NCI-H510A treated with DMSO at 0.1 percent for 48 hours (cell line): Measurements from ENCODE around the gene CHD2.
"Not testable (repeated sequence)": the region's sequence is repeated elsewhere in the genome, so short reads cannot be mapped to it uniquely, and the experiment has no call there.

Experiments used
- DNase-seq: peaks from one replicate; lab custom pipeline; 2025; lab: John Stamatoyannopoulos, UW

Gene CHD2

DNA sequence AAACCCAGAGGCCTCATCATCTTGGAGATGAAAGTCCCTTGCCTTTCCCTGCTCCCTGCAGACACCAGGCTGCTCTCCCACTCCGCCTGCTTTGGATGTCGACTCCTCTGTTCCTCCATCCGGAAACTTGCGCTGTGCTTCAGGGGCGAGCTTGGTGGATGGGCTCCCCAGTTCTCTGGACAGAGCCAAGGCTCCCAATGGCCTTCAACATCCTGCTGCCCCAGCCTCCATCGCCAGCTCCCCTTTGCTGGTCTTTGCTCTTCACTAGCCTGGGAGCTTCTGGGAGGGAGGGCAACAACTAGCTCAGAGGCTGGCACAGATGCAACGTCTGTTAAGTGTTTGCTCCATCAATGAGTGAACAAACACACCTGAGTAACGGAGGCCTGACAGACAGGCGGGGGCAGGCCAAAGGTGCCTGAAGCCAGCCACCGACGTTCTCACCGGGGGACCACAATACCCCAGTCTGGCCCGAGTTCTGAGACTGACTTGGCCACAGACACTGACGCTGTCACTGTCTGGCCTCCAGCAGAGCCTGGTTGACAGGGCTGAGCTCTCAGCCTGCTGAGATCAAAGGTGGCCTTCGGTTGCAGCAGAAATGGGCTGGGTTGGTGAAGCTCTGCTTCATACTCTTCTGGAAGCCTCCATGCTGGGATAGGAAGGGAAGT is 149.9 kb downstream of the CHD2 start:
- DNase-seq, result peak; percentile 63

DNA sequence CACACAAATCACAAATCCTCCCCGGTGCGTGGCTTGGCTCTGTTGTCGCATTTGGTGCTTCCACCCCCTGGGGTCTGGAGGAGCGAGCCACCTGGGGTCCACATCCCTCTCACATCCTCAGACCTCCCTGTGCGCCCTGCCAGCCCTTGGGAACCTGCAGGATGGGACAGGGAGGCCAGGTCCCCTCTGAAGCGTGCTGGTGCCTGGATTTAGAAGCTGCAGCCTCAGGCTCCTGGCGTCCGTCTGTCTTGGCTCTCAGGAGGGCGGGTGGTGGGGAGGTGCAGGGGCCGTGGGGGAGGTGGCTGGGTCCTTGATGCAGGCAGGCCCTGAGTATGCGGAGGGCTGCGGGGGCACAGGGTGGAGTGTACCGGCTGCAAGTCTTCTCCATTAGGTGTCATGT is 150.5 kb downstream of the CHD2 start:
- no peak for DNase-seq

DNA sequence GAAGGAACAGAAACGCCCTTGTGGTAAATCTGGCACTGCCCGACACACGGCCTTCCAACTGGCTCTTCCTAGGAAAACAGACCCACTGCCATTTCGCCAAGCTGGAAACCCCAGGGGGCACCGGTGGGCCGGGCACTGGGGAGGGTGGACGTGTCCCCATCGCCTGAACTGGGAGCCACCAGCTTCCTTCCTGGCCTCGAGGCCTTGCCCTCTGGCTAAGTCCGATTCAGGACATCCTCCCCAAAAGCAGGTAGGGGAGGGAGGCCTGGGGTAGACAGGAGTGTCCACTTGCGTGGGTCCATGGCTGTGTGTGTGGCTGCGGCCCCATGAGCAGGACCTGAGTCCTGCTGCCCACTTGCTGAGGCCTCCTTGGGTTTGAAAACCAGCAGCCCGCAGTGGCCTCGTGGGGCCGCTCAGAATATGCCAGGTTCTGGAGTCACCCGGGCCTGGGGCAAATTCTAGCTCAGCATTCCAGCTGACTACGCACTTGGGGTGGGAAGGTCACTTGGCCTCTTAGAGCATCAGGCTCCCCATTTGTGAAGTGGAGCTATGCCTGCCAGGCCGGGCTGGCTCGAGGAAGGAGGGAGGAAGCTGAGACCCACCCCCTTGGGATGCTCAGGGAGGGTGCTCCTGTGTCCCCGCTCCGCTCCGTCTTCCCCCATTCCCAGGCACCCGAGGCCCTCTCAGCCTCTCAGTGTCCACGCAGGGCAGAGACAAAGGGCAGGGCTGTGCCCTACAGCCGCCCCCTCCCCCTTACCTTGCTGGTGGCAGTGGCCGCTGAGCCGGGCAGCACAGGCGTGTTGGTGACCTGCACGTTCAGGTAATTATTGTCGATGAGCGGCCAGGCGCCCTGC is 151.3 kb downstream of the CHD2 start:
- DNase-seq, result no peak

DNA sequence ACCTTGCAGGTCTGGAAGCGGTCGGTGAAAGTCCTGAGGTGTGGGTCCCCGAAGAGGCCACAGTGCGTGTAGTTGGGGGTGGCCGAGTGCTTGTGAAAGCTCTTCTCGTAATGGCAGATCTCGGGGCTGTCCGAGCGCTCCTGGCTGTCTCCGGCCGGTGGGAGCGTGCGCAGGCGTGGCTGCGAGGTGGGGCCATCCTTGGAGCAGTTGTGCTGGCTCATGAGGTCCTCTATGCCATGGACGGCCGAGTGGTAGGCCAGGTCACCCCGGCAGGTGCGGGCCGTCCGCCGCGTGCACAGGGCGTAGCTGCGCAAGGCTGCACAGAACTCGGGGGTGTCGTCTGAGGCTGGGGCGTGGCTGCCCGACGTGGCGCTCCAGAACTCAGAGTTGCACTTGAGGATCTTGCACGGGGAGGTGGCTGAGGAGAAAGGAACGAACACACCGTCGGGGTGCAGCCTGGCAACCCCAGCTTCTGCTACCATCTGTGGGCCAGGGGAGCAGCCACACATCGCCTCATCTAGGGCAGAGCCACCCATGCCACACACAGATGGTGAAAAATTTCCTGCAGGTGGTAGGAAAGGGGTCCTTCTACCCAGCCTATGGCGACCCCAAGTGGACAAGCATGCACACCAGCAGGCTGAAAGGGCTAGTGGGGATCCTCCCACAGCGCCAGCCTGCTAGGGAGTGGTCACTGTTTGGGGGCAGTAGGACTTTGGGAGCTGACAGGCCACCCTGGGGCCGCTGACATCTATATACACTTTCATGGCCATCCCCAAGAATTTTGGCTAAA is 152.2 kb downstream of the CHD2 start:
- DNase-seq, result no peak

DNA sequence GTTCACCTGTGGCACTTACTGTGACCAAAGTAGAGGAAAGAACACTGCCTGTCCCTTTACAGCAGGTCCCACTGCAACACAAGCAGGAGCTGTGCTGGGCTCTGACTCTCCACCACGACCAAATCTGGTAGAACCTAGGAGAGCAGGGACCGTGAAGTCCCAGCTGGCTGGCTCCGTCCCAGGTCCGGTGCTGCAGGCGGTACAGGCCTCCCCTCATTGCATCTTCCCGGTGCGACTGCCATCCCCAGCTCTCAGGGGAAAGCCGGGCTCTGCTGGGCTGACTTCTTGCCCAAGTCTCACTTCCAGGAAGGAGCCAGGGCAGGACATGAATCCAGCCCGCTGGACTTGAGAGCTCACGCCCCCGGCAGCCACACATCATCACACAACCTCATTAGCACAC is 155.1 kb downstream of the CHD2 start:
- no peak for DNase-seq

DNA sequence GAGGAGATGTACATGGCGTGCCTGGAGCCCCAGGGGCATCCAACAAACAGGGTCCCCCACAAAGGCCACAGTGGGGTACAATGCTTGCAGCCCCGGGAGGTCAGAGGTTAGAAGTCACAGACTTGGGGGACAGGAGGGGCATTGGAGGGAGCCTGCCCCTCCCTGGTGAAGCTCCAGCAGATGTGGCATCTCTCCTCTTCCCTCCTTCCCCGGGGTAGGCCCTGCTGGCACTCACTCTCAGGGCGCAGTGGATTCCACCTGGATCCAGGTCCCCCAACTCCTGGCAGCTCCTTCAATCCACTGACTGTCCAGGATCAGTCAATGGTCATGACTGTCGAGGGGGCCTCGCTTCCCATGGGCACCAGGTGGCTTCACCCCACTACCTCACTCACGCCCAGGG is 156.7 kb downstream of the CHD2 start:
- no peak for DNase-seq

DNA sequence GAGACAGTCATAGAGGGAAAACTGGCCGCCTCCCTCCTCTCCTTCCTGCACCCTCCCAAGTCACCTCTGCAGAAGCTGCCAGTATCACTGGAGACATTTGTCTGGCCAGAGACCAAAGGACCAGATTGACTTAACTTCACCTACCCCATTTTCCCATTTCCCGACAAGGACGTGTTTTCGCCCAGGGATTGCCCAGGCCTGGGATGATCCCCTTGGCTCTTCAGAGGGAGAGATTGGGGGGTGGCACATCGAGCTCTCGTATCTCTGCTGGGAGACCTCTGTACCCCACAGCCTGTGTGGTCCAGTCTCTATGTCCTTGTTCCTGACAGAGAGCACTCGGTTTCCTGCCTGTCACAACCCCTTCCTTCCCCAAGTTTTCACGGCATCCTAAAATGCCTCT is 157.5 kb downstream of the CHD2 start:
- no peak for DNase-seq

DNA sequence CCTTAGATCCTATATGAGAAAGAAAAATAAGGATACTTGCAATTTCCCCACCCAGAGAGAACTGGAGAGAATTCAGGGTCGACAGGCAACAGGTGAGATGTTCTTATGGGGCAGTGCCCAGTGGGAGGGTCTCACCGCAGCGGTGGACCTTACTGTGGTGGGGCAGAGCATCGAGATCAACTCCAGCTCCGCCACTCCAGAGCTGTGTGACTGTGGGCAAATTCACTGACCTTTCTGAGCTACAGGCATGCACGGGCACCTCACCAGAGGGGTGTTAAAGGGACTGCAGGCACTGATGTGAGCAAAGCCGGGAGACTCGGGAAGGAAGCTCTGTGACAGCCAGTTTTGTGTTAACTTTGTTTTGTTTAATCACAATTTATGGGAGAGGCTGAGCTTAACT is 158.0 kb downstream of the CHD2 start:
- no peak for DNase-seq

DNA sequence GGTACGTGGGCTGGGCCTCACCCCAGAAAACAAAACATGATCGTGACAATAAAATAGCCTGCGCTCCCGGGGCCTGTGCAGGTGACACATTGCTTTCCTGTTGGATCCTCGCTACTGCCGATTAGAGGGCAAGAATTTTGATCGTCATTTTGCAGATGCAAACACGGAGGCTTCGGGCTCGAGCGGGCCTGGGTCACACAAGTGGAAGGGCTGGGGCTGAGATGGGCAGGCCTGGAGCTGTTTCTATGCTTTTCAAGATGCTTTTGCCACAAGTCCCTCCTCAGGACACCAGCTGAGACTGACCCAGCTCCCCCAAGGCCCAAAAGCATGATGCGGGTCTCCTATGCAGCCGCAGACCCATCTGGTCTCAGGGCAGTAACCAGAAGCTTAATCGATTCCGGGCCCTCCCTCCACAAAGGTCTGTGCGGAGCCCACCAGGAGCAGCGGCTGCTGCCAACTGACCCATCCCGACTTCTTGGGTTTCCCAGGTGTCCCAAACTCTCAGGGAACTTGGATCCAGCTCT is 158.8 kb downstream of the CHD2 start:
- DNase-seq, result no peak

DNA sequence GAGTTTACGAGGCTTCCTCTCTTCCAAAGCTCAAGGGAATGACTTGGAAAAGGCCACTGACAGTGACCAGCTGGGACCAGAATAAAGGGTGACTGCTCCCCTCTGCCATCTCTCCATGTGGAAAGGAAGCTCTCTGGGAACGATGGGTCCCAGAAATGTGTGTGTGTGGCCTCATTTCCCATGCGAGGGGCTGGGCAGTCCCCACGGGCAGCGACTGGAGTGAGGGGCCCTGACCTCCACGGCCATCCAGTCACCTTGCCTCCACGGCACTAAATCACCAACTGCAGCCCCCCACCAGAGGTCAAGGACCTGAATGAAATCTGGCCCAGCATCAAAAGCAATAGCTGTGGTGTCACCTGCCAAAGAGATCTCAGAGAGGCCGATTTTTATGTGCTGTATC is 159.3 kb downstream of the CHD2 start:
- no peak for DNase-seq

DNA sequence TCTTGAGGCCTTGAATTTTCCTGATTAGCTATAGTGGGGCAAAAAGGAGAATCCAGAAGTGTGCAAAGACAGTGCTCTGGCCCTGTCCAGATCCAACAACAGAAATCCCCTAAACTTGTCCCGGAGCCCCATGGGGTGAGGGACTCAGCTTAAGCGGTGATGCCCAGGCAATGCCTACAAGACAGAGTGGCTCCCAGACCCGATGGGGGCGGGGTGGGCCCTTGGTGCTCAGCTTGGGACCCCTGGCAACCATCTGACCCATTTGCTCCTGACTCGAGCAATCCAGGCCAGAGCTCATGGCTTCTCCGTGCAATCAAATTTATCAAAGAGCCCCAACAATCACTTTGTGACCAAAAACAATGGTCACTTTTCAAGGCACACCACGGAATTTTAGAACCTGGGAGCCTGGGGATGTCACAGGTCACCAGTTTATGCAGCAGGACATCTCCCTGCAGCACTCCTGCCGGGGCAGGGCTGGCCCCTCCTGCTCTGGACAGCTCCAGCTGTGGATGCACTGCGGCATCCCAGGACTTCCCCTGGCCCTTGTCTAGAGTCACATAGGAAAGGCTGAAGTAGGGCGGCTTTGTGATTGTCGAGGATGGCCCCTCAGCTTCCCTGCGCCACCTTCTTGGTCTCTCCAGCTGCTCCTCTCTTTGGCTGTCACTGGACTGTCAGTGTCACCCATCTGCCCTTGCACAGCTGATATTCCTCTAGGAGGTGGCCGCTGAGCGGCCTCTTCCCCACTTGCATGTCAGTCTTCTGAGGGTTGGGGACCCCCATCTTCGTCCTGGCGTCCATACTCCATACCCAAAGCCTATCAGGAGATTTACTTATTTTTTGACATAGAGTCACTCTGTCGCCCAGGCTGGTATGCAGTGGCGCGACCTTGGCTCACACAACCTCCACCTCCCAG is 160.5 kb downstream of the CHD2 start:
- DNase-seq, result no peak

DNA sequence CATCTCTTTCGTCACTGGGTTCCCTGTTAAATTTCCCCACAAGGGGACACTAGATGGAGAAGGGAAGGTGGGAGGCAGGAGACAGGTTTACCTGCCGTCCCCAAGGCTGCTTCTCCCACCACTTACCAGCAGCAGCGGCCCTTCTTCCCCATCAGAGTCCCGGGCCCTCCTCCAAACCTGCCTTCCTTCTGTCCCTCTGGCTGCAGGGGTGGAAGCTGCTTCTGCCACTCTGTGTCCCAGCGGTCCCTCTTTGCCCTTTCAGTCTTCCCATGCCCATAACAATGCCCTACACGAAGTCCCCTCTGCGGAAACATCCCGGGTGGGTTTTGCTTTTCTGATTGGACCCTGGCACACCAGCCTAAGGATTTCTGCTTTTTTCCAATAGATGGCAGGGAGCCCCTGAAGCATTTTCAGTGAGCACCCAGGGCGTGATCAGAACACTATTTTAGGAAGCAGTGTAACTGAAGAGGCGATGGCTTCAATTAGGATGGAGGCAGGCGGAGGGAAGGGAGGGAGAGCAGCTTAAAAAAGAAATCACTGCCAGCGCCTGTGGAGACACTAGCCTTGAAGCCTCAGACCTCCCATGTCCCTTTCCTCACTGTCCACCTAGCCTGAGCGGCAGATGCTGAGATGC is 162.6 kb downstream of the CHD2 start:
- not testable (repeated sequence) for DNase-seq

DNA sequence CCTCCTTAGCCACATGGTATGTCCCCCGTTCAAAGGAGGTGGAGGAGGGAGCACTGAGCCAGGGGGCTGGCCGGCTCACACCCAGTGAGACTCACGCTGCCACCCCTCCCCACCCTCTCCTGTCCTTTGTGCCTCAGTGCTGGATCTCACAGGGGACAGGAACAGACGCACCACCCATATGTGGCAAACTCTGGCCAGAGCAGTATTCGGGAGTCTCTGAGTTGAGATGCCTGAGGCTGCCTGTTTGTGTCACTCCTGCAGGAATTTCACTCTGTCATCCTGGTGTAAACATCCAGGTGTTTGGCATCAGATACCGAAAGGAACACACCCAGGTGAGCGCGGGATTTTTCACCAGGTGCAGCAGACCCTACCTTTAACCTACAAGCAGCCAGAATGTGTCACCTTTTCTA is 163.1 kb downstream of the CHD2 start:
- DNase-seq, result no peak

DNA sequence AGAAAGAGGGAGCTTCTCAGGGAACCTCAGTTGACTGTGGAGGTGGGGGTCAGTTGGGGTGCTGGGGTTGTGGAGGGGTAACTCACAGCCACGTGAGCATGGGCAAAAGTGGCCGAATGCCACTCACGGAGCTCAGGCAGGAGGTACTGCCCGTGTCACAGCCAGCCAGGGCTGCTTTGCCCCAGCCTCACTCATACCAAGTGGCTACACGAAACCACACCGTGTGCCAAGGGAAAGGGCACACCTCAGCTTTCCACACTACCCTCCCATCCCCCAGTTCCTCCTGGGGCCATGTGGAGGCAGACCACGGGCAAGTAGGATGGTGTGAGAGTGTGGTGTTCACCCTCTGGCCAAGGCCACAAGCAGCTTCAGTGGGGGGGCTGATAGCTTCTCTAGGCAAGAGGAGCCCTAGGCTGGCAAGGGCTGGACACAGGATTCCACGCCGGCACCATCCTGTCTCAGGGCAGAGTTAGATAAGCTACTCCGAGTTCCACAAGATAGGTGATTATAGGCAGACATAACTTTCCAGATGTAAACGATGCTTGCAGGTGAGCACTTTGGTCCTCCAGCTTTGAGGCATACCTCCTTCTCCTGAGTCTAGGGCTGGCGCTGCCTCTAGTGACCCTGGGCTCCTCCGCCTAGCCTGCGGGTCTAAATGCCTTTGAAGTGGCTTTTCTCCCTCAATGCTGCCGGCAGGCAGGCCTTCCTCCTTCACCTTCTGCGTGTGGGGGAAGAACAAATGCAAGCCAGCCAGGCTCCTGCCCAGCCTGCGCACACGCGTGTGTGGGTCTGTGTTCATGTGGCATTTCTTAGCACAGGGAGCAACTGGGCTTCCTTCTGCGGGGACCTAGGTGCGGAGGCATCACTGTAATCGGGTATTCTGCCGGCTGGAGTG is 163.9 kb downstream of the CHD2 start:
- no peak for DNase-seq

DNA sequence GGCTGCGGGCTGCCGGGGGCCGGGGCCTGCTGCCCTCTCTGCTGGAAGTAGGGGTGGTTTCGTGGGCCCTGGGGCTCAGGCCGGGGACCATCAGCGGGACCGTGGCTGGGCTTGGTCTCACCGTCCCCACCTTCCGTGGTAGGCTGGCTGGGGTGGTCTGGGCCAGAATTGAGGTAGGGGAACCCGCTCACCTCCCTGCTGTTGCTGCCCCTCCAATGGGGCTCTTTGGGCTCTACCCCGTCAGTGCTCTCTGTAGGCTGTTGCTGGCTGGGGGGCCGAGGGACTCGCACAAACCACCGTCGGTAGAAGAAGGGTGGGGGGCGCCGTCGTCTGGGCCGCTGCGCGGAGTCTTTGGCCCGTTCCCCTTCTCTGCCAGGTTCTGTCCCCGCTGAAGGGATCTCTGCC is 165.5 kb downstream of the CHD2 start:
- DNase-seq, result no peak

DNA sequence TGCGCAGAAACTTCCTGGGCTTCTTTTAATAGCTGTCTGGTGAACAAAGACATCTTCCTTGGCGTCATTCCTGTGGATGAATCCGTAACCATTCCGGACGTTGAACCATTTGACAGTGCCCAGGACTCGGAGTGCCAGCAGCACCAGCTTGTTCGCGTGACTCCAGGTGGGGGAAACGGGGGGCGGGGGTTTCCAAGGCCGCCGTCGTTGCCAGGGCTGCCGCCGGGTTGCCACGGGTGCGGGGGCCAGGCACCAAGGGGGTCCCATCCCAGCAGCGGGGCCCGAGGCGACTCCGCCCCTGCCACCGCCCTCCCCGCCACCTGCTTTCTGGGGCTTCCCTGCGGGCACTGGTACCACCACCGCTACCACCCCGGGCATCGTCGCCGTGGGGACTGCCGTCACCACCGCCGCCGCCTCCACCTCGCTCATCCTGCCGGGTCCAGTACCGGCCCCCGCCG is 166.1 kb downstream of the CHD2 start:
- DNase-seq, result no peak

DNA sequence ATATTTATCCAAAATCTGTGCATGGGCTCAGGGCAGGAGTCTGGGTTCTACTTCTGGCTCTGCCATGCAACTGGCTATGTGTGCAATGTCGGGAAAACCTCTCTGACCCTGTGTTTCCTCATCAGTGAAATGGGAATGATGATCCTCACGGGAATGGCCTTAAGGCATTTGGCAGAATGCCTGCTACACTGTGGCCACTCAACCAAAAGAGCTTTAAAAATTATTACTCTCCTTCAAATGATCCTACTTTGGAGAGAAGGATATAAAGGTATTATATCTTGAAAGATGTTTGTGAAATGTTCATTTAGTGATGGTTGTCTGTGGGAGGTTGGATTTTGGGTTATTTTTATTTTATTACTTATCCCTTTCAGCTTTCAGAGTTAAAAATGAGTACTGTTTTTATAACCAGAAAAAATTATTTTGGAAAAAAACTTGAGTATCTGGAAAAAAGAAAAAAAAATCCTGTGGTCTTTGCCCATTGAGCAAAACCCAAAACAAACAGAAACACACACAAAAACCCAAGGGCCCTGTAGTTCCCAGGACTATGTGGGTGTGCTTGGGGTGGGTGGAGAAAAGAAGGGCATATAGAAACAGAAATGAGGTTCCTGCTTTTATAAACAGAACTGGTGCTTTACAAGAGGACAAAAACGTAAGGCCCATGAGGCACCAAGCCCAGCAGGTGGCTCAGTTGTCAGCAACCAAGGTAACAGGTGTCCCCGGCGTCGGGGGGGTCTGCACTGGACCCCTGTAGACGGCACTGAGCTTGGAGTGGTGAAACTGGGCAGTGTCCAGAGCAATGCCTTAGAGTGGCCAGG is 166.9 kb downstream of the CHD2 start:
- DNase-seq, result no peak

DNA sequence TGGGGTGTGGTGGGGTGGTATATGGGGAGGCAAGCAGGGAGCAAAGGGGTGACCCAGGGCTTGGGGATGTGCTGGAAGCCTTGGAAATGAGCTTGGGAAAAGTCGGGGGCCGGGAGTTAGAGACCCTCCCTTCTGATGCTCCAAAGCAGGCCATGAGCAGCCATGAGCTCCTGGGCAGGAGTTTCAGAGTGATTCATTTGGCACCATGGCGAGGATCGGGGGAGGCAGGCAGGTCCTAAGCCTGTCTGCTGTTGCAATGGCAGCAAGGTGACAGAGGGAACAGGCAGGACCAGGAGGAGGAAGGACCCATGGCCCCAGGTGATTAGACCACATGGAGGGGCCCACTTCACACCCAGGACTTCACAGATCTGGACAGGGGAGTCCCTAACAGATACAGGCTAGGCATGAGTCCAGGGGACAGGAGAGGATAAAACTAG is 167.5 kb downstream of the CHD2 start:
- no peak for DNase-seq
